H9 (cell line): ENCODE results near the gene DCAF11. TPM values are rescaled to one million over a fixed set of nuclear protein-coding genes. Genes with fewer than 3 reads are reported as not detected.

Experiments
- DNase-seq: peaks from one replicate; pipeline ENCODE4 v3.0.0-alpha.2; 2017
- H2AFZ ChIP-seq: one replicate; pipeline ENCODE4 v1.6.1; 2013; ENCODE audit warnings: mild to moderate bottlenecking, low read length, control low read depth, moderate library complexity
- H2AK5ac ChIP-seq: 2 replicates; pipeline ENCODE4 v1.6.1; 2013; ENCODE audit warnings: low read length, control low read depth, mixed read lengths; ENCODE audit not compliant: insufficient read length
- H2BK120ac ChIP-seq: one replicate; pipeline ENCODE4 v1.6.1; 2013; ENCODE audit warnings: low read depth, mild to moderate bottlenecking, low read length, control low read depth, inconsistent platforms; ENCODE audit not compliant: poor library complexity, severe bottlenecking
- H2BK12ac ChIP-seq: 2 replicates; pipeline ENCODE4 v1.6.1; 2013; ENCODE audit warnings: low read length, control low read depth, mixed read lengths, low read depth; ENCODE audit not compliant: insufficient read length
- H2BK15ac ChIP-seq: 2 replicates; pipeline ENCODE4 v1.6.1; 2013; ENCODE audit warnings: low read depth, low read length, control low read depth
- H2BK20ac ChIP-seq: one replicate; pipeline ENCODE4 v1.6.1; 2013; ENCODE audit warnings: low read depth, mild to moderate bottlenecking, low read length, control low read depth, inconsistent platforms; ENCODE audit not compliant: poor library complexity, severe bottlenecking
- H2BK5ac ChIP-seq: 2 replicates; pipeline ENCODE4 v1.6.1; 2013; ENCODE audit warnings: low read length, control low read depth, mixed read lengths; ENCODE audit not compliant: insufficient read length
- H3K14ac ChIP-seq: 2 replicates; pipeline ENCODE4 v1.6.1; 2013; ENCODE audit warnings: low read length, control low read depth; ENCODE audit not compliant: insufficient read depth
- H3K18ac ChIP-seq: 2 replicates; pipeline ENCODE4 v1.6.1; 2013; ENCODE audit warnings: low read depth, mild to moderate bottlenecking, mixed read lengths, low read length, control low read depth; ENCODE audit not compliant: insufficient read length
- H3K23ac ChIP-seq: 2 replicates; pipeline ENCODE4 v1.6.1; 2013; ENCODE audit warnings: low read length, control low read depth, mixed read lengths, low read depth; ENCODE audit not compliant: insufficient read length
- H3K23me2 ChIP-seq: 2 replicates; pipeline ENCODE4 v1.6.1; 2013; ENCODE audit warnings: low read depth, mild to moderate bottlenecking, mixed read lengths, low read length, control low read depth; ENCODE audit not compliant: insufficient read length, poor library complexity, severe bottlenecking
- H3K27ac ChIP-seq: 2 replicates; pipeline ENCODE4 v1.5.1; 2013; ENCODE audit warnings: low read length, control low read depth, mixed read lengths, low read depth; ENCODE audit not compliant: insufficient read length
- H3K27me3 ChIP-seq: 2 replicates; pipeline ENCODE4 v1.6.1; 2013; ENCODE audit warnings: low read length, control low read depth, inconsistent platforms; ENCODE audit not compliant: insufficient read depth
- H3K4ac ChIP-seq: 2 replicates; pipeline ENCODE4 v1.6.1; 2013; ENCODE audit warnings: low read depth, mild to moderate bottlenecking, control low read depth, inconsistent platforms, low read length, moderate library complexity
- H3K4me1 ChIP-seq: 2 replicates; pipeline ENCODE4 v1.6.1; 2013; ENCODE audit warnings: low read length, control low read depth, inconsistent platforms; ENCODE audit not compliant: insufficient read depth
- H3K4me2 ChIP-seq: 2 replicates; pipeline ENCODE4 v1.6.1; 2013; ENCODE audit warnings: low read length, control low read depth, mixed read lengths; ENCODE audit not compliant: insufficient read length, insufficient read depth
- H3K56ac ChIP-seq: 2 replicates; pipeline ENCODE4 v1.6.1; 2013; ENCODE audit warnings: low read depth, mild to moderate bottlenecking, mixed read lengths, low read length, control low read depth; ENCODE audit not compliant: insufficient read length
- H3K79me1 ChIP-seq: 2 replicates; pipeline ENCODE4 v1.6.1; 2013; ENCODE audit warnings: low read depth, mild to moderate bottlenecking, moderate library complexity, low read length, control low read depth, inconsistent platforms; ENCODE audit not compliant: insufficient read depth, poor library complexity, severe bottlenecking
- H3K79me2 ChIP-seq: 2 replicates; pipeline ENCODE4 v1.6.1; 2013; ENCODE audit warnings: low read length, control low read depth, inconsistent platforms; ENCODE audit not compliant: insufficient read depth
- H3K9ac ChIP-seq: 2 replicates; pipeline ENCODE4 v1.6.1; 2013; ENCODE audit warnings: low read length, control low read depth, mixed read lengths; ENCODE audit not compliant: insufficient read length; ENCODE audit errors: extremely low read depth
- H3K9me3 ChIP-seq: one replicate; pipeline ENCODE4 v1.6.1; 2013; ENCODE audit warnings: low read depth, low read length, inconsistent platforms; ENCODE audit not compliant: control insufficient read depth
- H3T11ph ChIP-seq: one replicate; pipeline ENCODE4 v1.6.1; 2013; ENCODE audit warnings: mild to moderate bottlenecking, low read length, control low read depth, inconsistent platforms
- H4K20me1 ChIP-seq: one replicate; pipeline ENCODE4 v1.6.1; 2013; ENCODE audit not compliant: control insufficient read depth, insufficient read length, insufficient read depth
- H4K5ac ChIP-seq: 2 replicates; pipeline ENCODE4 v1.6.1; 2013; ENCODE audit warnings: low read depth, mild to moderate bottlenecking, mixed read lengths, low read length, control low read depth; ENCODE audit not compliant: insufficient read length
- H4K8ac ChIP-seq: replicated peaks from 2 replicates; pipeline ENCODE4 v1.6.1; 2013; ENCODE audit warnings: low read length, control low read depth, mixed read lengths, low read depth; ENCODE audit not compliant: insufficient read length
- H4K91ac ChIP-seq: 2 replicates; pipeline ENCODE4 v1.6.1; 2013; ENCODE audit warnings: low read depth, mild to moderate bottlenecking, moderate library complexity, mixed read lengths, low read length, control low read depth; ENCODE audit not compliant: insufficient read length
- H3K27ac Mint-ChIP-seq, 3 experiments: 2 replicates in 2 of 3; 3 replicates in 1 of 3; pipeline ENCODE4 v1.8.0; 2020 to 2021; ENCODE audit warnings: mixed read lengths in 3 of 3, mild to moderate bottlenecking in 1 of 3, moderate library complexity in 1 of 3
- H3K27me3 Mint-ChIP-seq: 2 replicates; pipeline ENCODE4 v1.8.0; 2021; ENCODE audit warnings: low read depth, mild to moderate bottlenecking, moderate library complexity, mixed read lengths
- H3K36me3 Mint-ChIP-seq, 3 experiments: 2 replicates in 2 of 3; 3 replicates in 1 of 3; pipeline ENCODE4 v1.8.0; 2020 to 2021; ENCODE audit warnings: low read depth in 3 of 3, mixed read lengths in 3 of 3; ENCODE audit not compliant: insufficient read depth in 1 of 3
- H3K4me1 Mint-ChIP-seq, 2 experiments: 2 replicates each; pipeline ENCODE4 v1.8.0; 2020; ENCODE audit warnings: mixed read lengths in 2 of 2
- H3K4me3 Mint-ChIP-seq, 2 experiments: 2 replicates in 1 of 2; 3 replicates in 1 of 2; pipeline ENCODE4 v1.8.0; 2020 to 2021; ENCODE audit warnings: mild to moderate bottlenecking in 2 of 2, mixed read lengths in 2 of 2, moderate library complexity in 1 of 2
- H3K9me3 Mint-ChIP-seq, 2 experiments: 2 replicates in 1 of 2; 3 replicates in 1 of 2; pipeline ENCODE4 v1.8.0; 2020; ENCODE audit warnings: mild to moderate bottlenecking in 2 of 2, mixed read lengths in 2 of 2, moderate library complexity in 1 of 2
- CTCF ChIP-seq: fragments of 200-600 bp; sonication (generic); conservative IDR thresholded peaks from 3 replicates; pipeline ENCODE4 v1.8.0; 2021; ENCODE audit warnings: antibody characterized with exemption, mild to moderate bottlenecking
- WGBS: extraction: QIAGEN DNeasy Blood & Tissue Kit; methylation state at CpG from one replicate; pipeline ENCODE4 v1.1.7; 2013; ENCODE audit warnings: missing lambda C conversion rate, low lambda C conversion rate, mixed read lengths; ENCODE audit not compliant: insufficient read length; ENCODE audit errors: extremely low coverage; 5-methylcytosine and 5-hydroxymethylcytosine counted together
- total RNA-seq: library from RNA; stranded (reverse); gene quantifications from 2 replicates; pipeline ENCODE4 v1.2.1, GENCODE V29; 2021

DCAF11 gene
- total RNA-seq, 1 experiment from 2014 or later: 73.4 TPM

GRCh38 chr14:24071836-24072430, 42.6 kb upstream of the DCAF11 start:
- no peaks in the 10 kb centered on the region for H3K23me2 ChIP-seq
- WGBS: no CpG with 5 or more reads among the region's 12 CpGs
- H3K27me3 Mint-ChIP-seq: no peaks in the 10 kb centered on the region; the same call in none of the 2 replicates

More at GRCh38 chr14:24071836-24072430, 42.6 kb upstream of the DCAF11 start:
- H3K4me3 Mint-ChIP-seq: no peak overlapping the region; a peak in 1 of 5 replicates
- no peaks in the 10 kb centered on the region for H3K79me1 ChIP-seq
- no peak overlapping the region for H2BK15ac ChIP-seq
- no peak overlapping the region for H2BK5ac ChIP-seq
- H3K9me3 ChIP-seq: no peaks in the 10 kb centered on the region
- no peaks in the 10 kb centered on the region for H3K79me2 ChIP-seq
- H3T11ph ChIP-seq: no peak overlapping the region
- peak overlapping the region in 1 of 3 experiments; percentile 40; a peak in 1 of 7 replicates for H3K27ac Mint-ChIP-seq
- no peak overlapping the region for H2BK120ac ChIP-seq
- H3K27ac ChIP-seq: no peak overlapping the region
- no peak for TF ChIP-seq CTCF
- H3K9me3 Mint-ChIP-seq: no peaks in the 10 kb centered on the region
- no peak overlapping the region for H4K8ac ChIP-seq
- no peak overlapping the region for H4K5ac ChIP-seq
- no peaks in the 10 kb centered on the region for H3K36me3 Mint-ChIP-seq
- H3K27me3 ChIP-seq: no peaks in the 10 kb centered on the region
- H3K4me1 Mint-ChIP-seq: peaks cover 5 to 11% of the 10 kb centered on the region in 2 experiments; a peak in 2 of 4 replicates
- no peak overlapping the region for H2AFZ ChIP-seq
- no peak overlapping the region for H2BK20ac ChIP-seq
- no peaks in the 10 kb centered on the region for H3K4me1 ChIP-seq
- no peaks in the 10 kb centered on the region for H4K20me1 ChIP-seq
- no peak overlapping the region for H2AK5ac ChIP-seq
- no peak overlapping the region for H4K91ac ChIP-seq
- no peak overlapping the region for H2BK12ac ChIP-seq
- no peak overlapping the region for H3K56ac ChIP-seq
- H3K18ac ChIP-seq: no peak overlapping the region
- no peak overlapping the region for H3K4me2 ChIP-seq
- no peak for DNase-seq
- no peak overlapping the region for H3K23ac ChIP-seq
- no peak overlapping the region for H3K9ac ChIP-seq
- H3K4ac ChIP-seq: no peak overlapping the region
- no peak overlapping the region for H3K14ac ChIP-seq
